ENCODE results near the gene IMMP2L. TPM values are rescaled to one million over a fixed set of nuclear protein-coding genes. Genes with fewer than 3 reads are reported as not detected.

Gene IMMP2L
- total and polyA plus RNA-seq, 2 experiments from 2014 or later: 10.1 to 10.4 TPM

- in situ Hi-C loops (cut with MboI): no loop called here
- no peaks in the 10 kb centered on the region for H3F3A ChIP-seq (ENCODE audit: insufficient read depth)
- H3K27me3 ChIP-seq (replicated peaks; ENCODE audit: insufficient read depth): no peaks in the 10 kb centered on the region; the same call in 1 of the 2 replicates
- no peaks in the 10 kb centered on the region for H3K9me2 ChIP-seq (ENCODE audit: insufficient read depth)
- no peaks in the 10 kb centered on the region for H3K36me3 ChIP-seq (ENCODE audit: low read depth)
- no peaks in the 10 kb centered on the region for H3K9me3 ChIP-seq (ENCODE audit: low read depth)
- no peaks in the 10 kb centered on the region for H4K20me1 ChIP-seq (ENCODE audit: insufficient read depth)
- H2AFZ ChIP-seq: no peak overlapping the region
- no peaks in the 10 kb centered on the region for H3K79me2 ChIP-seq (ENCODE audit: insufficient read depth)
- H3K4me3 ChIP-seq: no peak overlapping the region
- H3K4me1 ChIP-seq (ENCODE audit: insufficient read depth): no peaks in the 10 kb centered on the region
- no peak for DNase-seq
- WGBS, 2 experiments (ENCODE audit: low coverage in 1 of 2, low lambda C conversion rate in 2 of 2, missing lambda C conversion rate in 2 of 2): 39 to 42% methylated on average over 4 of the region's 4 CpGs
- no peak overlapping the region for H3K27ac ChIP-seq
- no peak for TF ChIP-seq EZH2 (IDR thresholded peaks at IDR 0.05; ENCODE audit: insufficient read depth, poor library complexity, severe bottlenecking)
- no peak for TF ChIP-seq EZH2phosphoT487 (IDR thresholded peaks at IDR 0.05; ENCODE audit: insufficient read depth, low read depth)
- H3K9ac ChIP-seq: no peak overlapping the region
- H3K4me2 ChIP-seq (ENCODE audit: unreplicated experiment): no peak overlapping the region
Measured at GRCh38 chr7:110647266-110647665, 915.0 kb downstream of the IMMP2L start.

GRCh38 chr7:110646804-110647203, 915.5 kb downstream of the IMMP2L start:
- Histone ChIP-seq H3K79me2 (ENCODE audit: insufficient read depth) (no peaks in the 10 kb centered on the region), H3K27me3 (replicated peaks; ENCODE audit: insufficient read depth) (no peaks in the 10 kb centered on the region; the same call in 1 of the 2 replicates), H3K36me3 (ENCODE audit: low read depth) (no peaks in the 10 kb centered on the region), H3K9me2 (ENCODE audit: insufficient read depth) (no peaks in the 10 kb centered on the region), H3F3A (ENCODE audit: insufficient read depth) (no peaks in the 10 kb centered on the region), H3K4me1 (ENCODE audit: insufficient read depth) (no peaks in the 10 kb centered on the region), H3K9ac (no peak overlapping the region), H3K27ac (no peak overlapping the region), H3K4me2 (ENCODE audit: unreplicated experiment) (no peak overlapping the region), H4K20me1 (ENCODE audit: insufficient read depth) (no peaks in the 10 kb centered on the region), H3K4me3 (no peak overlapping the region), H3K9me3 (ENCODE audit: low read depth) (no peaks in the 10 kb centered on the region), H2AFZ (no peak overlapping the region)
- DNase-seq: no peak
- in situ Hi-C loops (cut with MboI): no loop called here
- WGBS, 2 experiments (ENCODE audit: low coverage in 1 of 2, low lambda C conversion rate in 2 of 2, missing lambda C conversion rate in 2 of 2): 11 to 15% methylated on average over 2 of the region's 2 CpGs
- no peak for TF ChIP-seq EZH2 (IDR thresholded peaks at IDR 0.05; ENCODE audit: insufficient read depth, poor library complexity, severe bottlenecking)
- TF ChIP-seq EZH2phosphoT487 (IDR thresholded peaks at IDR 0.05; ENCODE audit: insufficient read depth, low read depth): no peak

GRCh38 chr7:110645616-110646015, 916.7 kb downstream of the IMMP2L start:
- Histone ChIP-seq H3K79me2 (ENCODE audit: insufficient read depth) (no peaks in the 10 kb centered on the region), H3F3A (ENCODE audit: insufficient read depth) (no peaks in the 10 kb centered on the region), H3K9ac (no peak overlapping the region), H2AFZ (no peak overlapping the region), H3K27ac (no peak overlapping the region), H3K27me3 (replicated peaks; ENCODE audit: insufficient read depth) (no peaks in the 10 kb centered on the region; the same call in 1 of the 2 replicates), H3K4me2 (ENCODE audit: unreplicated experiment) (no peak overlapping the region), H3K4me3 (no peak overlapping the region), H3K9me3 (ENCODE audit: low read depth) (no peaks in the 10 kb centered on the region), H3K9me2 (ENCODE audit: insufficient read depth) (no peaks in the 10 kb centered on the region), H3K4me1 (ENCODE audit: insufficient read depth) (no peaks in the 10 kb centered on the region), H4K20me1 (ENCODE audit: insufficient read depth) (no peaks in the 10 kb centered on the region), H3K36me3 (ENCODE audit: low read depth) (no peaks in the 10 kb centered on the region)
- DNase-seq: no peak
- TF ChIP-seq EZH2phosphoT487 (IDR thresholded peaks at IDR 0.05; ENCODE audit: insufficient read depth, low read depth): no peak
- no peak for TF ChIP-seq EZH2 (IDR thresholded peaks at IDR 0.05; ENCODE audit: insufficient read depth, poor library complexity, severe bottlenecking)
- in situ Hi-C loops (cut with MboI): no loop called here
- 17 to 18% methylated on average over 2 of the region's 2 CpGs for WGBS, 2 experiments (ENCODE audit: low coverage in 1 of 2, low lambda C conversion rate in 2 of 2, missing lambda C conversion rate in 2 of 2)

GRCh38 chr7:110645060-110645459, 917.2 kb downstream of the IMMP2L start:
- Histone ChIP-seq H3K79me2 (ENCODE audit: insufficient read depth) (no peaks in the 10 kb centered on the region), H3K9me2 (ENCODE audit: insufficient read depth) (no peaks in the 10 kb centered on the region)
- WGBS, 2 experiments (ENCODE audit: low coverage in 1 of 2, low lambda C conversion rate in 2 of 2, missing lambda C conversion rate in 2 of 2): 8 to 12% methylated on average over 3 of the region's 3 CpGs

GRCh38 chr7:110637252-110637651, 925.0 kb downstream of the IMMP2L start:
- Histone ChIP-seq H3K27me3 (replicated peaks; ENCODE audit: insufficient read depth) (no peaks in the 10 kb centered on the region), H3K4me2 (ENCODE audit: unreplicated experiment) (no peak overlapping the region), H3K4me1 (ENCODE audit: insufficient read depth) (no peaks in the 10 kb centered on the region), H3K27ac (no peak overlapping the region), H3K9me3 (ENCODE audit: low read depth) (no peaks in the 10 kb centered on the region), H3K4me3 (no peak overlapping the region), H3K9ac (no peak overlapping the region), H2AFZ (no peak overlapping the region), H4K20me1 (ENCODE audit: insufficient read depth) (no peaks in the 10 kb centered on the region), H3K36me3 (ENCODE audit: low read depth) (no peaks in the 10 kb centered on the region), H3K79me2 (ENCODE audit: insufficient read depth) (no peaks in the 10 kb centered on the region), H3F3A (ENCODE audit: insufficient read depth) (no peaks in the 10 kb centered on the region), H3K9me2 (ENCODE audit: insufficient read depth) (no peaks in the 10 kb centered on the region)
- DNase-seq: no peak
- in situ Hi-C loops (cut with MboI): no loop called here
- TF ChIP-seq EZH2 (IDR thresholded peaks at IDR 0.05; ENCODE audit: insufficient read depth, poor library complexity, severe bottlenecking): no peak
- no peak for TF ChIP-seq EZH2phosphoT487 (IDR thresholded peaks at IDR 0.05; ENCODE audit: insufficient read depth, low read depth)
- 25 to 28% methylated on average over 5 of the region's 5 CpGs for WGBS, 2 experiments (ENCODE audit: low coverage in 1 of 2, low lambda C conversion rate in 2 of 2, missing lambda C conversion rate in 2 of 2)

More at GRCh38 chr7:110645060-110645459, 917.2 kb downstream of the IMMP2L start:
- Histone ChIP-seq H3K9me3 (ENCODE audit: low read depth) (no peaks in the 10 kb centered on the region), H2AFZ (no peak overlapping the region), H4K20me1 (ENCODE audit: insufficient read depth) (no peaks in the 10 kb centered on the region), H3K27ac (no peak overlapping the region), H3F3A (ENCODE audit: insufficient read depth) (no peaks in the 10 kb centered on the region), H3K4me3 (no peak overlapping the region), H3K36me3 (ENCODE audit: low read depth) (no peaks in the 10 kb centered on the region), H3K4me1 (ENCODE audit: insufficient read depth) (no peaks in the 10 kb centered on the region), H3K27me3 (replicated peaks; ENCODE audit: insufficient read depth) (no peaks in the 10 kb centered on the region; the same call in 1 of the 2 replicates), H3K9ac (no peak overlapping the region), H3K4me2 (ENCODE audit: unreplicated experiment) (no peak overlapping the region)
- TF ChIP-seq EZH2phosphoT487 (IDR thresholded peaks at IDR 0.05; ENCODE audit: insufficient read depth, low read depth): no peak
- no peak for TF ChIP-seq EZH2 (IDR thresholded peaks at IDR 0.05; ENCODE audit: insufficient read depth, poor library complexity, severe bottlenecking)
- no peak for DNase-seq
- in situ Hi-C loops (cut with MboI): no loop called here

Measured in GM23248 (cell line).